ENCODE results near the gene DDX52. TPM values are rescaled to one million over a fixed set of nuclear protein-coding genes. Genes with fewer than 3 reads are reported as not detected.

Gene DDX52
- total RNA-seq, 2 donors from 2014 or later, result 13.5 to 16.3 TPM

Small RNA genes within 50 kb of the gene (microRNA-seq; reads per million reads assigned to microRNA genes)
- gene MIR378J, result 0 reads per million in 2 donors

Other genes starting within 250 kb of the DDX52 start
- 10 to 100 TPM; 28.1 to 49.6 TPM for gene ACACA, start 236.6 kb downstream of the DDX52 start, total RNA-seq
- 10 to 100 TPM; 13.5 to 18.9 TPM for gene TADA2A, start 236.6 kb downstream of the DDX52 start, total RNA-seq
- gene DUSP14, start 153.6 kb downstream of the DDX52 start, total RNA-seq, result 10 to 100 TPM; 18.7 to 19.1 TPM
- 10 to 100 TPM; 25.2 to 32.0 TPM for gene SYNRG, start 34.0 kb downstream of the DDX52 start, total RNA-seq
- gene HNF1B, start 101.6 kb upstream of the DDX52 start, total RNA-seq, result not detected

Measured in left cardiac atrium (tissue), 2 donors.